WERI-Rb-1 (cell line): ENCODE measurements around the gene CYBA.
A peak's percentile ranks its signal among the peaks of the same experiment; 100 is the strongest.

Experiments
- DNase-seq: peaks from one replicate; pipeline ENCODE4 v3.0.0-alpha.2; 2020
- H3K27ac ChIP-seq: fragments of 250-450 bp; sonication (Bioruptor Pico); 2 replicates; pipeline ENCODE4 v1.5.1; 2020; ENCODE audit warnings: mild to moderate bottlenecking, moderate library complexity
- H3K27me3 ChIP-seq: fragments of 250-450 bp; sonication (Bioruptor Pico); 2 replicates; pipeline ENCODE4 v1.5.1; 2021; ENCODE audit warnings: mild to moderate bottlenecking, low read depth, moderate library complexity; ENCODE audit not compliant: insufficient read depth, severe bottlenecking
- H3K36me3 ChIP-seq: fragments of 250-450 bp; sonication (Bioruptor Pico); 2 replicates; pipeline ENCODE4 v1.5.1; 2020; ENCODE audit warnings: mild to moderate bottlenecking, moderate library complexity
- H3K4me3 ChIP-seq: 2 replicates; pipeline ENCODE4 v1.5.1; 2011; ENCODE audit warnings: low read depth, mild to moderate bottlenecking, control low read depth, low read length
- H3K9me3 ChIP-seq: fragments of 250-450 bp; sonication (Bioruptor Pico); 2 replicates; pipeline ENCODE4 v1.5.1; 2021; ENCODE audit warnings: mild to moderate bottlenecking, moderate library complexity; ENCODE audit not compliant: severe bottlenecking
- TF ChIP-seq, protein P1 (sequence below): IDR thresholded peaks from 2 replicates; pipeline ENCODE4 v1.5.1; 2011; ENCODE audit warnings: low read depth, mild to moderate bottlenecking, control low read depth, inconsistent platforms, low read length

Gene CYBA

DNA sequence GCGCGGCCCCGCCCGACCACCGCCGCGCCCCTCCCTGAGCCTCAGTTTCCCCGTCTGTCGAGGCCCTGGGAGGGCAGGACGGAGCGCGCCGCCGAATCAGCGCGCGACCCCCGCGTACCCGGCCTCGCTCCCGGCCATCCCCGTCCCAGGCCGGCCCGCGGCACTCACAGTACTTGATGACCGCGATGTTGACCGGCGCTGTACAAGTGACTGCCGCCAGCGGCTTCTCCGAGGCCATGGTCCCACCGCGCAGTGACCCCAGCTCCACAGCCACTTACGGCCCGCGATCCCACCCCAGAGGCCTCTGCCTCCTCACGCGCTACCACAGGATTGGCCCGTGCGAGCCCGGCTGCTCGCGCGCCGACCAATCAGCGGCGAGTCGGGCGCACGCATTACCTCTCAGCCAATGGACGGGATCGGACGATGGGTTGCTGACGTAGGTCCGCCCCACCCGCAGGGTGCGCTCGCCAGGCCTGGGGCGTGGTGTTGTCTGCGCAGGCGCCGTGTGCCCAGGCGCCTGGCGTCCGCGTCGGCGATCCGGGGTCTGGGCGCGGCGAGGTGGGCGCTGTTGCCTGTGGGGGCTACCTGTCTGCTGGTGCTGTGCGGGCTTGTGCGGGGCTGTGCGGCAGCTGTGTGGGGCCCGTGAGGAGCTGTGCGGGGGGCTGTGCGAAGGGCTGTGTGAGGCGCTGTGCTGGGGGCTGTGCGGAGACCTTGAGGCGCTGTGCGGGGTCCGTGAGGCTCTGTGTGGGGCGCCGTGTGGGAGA lies 12.2 kb upstream of the CYBA start, which contains the start of gene MVD:
TSS of gene MVD (minus strand) at position 249 of the 764 bp plus-strand sequence. CDS start at position 238, 11 bp downstream.
- H3K27me3 ChIP-seq, result no peaks in the 10 kb centered on the region
- TF ChIP-seq, protein P1, sequence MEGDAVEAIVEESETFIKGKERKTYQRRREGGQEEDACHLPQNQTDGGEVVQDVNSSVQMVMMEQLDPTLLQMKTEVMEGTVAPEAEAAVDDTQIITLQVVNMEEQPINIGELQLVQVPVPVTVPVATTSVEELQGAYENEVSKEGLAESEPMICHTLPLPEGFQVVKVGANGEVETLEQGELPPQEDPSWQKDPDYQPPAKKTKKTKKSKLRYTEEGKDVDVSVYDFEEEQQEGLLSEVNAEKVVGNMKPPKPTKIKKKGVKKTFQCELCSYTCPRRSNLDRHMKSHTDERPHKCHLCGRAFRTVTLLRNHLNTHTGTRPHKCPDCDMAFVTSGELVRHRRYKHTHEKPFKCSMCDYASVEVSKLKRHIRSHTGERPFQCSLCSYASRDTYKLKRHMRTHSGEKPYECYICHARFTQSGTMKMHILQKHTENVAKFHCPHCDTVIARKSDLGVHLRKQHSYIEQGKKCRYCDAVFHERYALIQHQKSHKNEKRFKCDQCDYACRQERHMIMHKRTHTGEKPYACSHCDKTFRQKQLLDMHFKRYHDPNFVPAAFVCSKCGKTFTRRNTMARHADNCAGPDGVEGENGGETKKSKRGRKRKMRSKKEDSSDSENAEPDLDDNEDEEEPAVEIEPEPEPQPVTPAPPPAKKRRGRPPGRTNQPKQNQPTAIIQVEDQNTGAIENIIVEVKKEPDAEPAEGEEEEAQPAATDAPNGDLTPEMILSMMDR, result 0 out of 2 replicates have a peak, but pooled peaks have one; percentile 2
- peak within 1 kb of the TSS; percentile 70 for H3K4me3 ChIP-seq
- H3K9me3 ChIP-seq, result no peaks in the 10 kb centered on the region
- H3K36me3 ChIP-seq, result no peaks in the 10 kb centered on the region
- H3K27ac ChIP-seq, result peak within 1 kb of the TSS; percentile 74
- peak; percentile 91 for DNase-seq

DNA sequence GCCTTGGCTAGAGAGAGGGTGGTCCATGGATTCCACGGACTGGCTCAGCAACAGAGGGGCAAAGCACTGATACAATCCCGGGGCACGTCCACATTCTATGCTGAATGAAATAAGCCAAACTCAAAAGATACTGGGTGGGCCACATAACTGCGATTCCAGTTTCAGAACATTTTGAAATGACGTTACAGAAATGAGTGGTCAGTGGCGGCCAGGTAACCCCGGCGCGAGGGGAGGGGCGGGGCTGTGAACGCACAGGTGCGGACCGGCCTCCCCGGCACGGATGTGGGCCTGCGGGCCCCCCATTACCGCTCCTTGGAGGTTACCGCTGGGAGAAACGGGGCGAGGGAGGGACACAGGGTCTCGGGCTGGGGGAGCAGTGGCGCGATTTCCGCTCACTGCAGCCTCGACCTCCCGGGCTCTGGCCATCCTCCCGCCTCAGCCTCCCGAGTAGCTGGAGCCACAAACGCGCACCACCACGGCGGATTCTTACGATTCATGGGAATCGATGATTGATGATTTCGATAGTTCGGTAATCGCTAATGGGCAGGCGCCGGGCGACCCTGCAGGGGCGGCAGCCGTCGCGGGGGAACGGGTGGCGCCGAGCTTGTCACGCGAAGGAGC lies 11.5 kb upstream of the CYBA start:
- H3K4me3 ChIP-seq, result peak overlapping the region; percentile 70
- no peaks in the 10 kb centered on the region for H3K27me3 ChIP-seq
- H3K9me3 ChIP-seq, result no peaks in the 10 kb centered on the region
- H3K27ac ChIP-seq, result peak overlapping the region; percentile 58
- TF ChIP-seq, protein P1, result no peak
- no peaks in the 10 kb centered on the region for H3K36me3 ChIP-seq
- no peak for DNase-seq

DNA sequence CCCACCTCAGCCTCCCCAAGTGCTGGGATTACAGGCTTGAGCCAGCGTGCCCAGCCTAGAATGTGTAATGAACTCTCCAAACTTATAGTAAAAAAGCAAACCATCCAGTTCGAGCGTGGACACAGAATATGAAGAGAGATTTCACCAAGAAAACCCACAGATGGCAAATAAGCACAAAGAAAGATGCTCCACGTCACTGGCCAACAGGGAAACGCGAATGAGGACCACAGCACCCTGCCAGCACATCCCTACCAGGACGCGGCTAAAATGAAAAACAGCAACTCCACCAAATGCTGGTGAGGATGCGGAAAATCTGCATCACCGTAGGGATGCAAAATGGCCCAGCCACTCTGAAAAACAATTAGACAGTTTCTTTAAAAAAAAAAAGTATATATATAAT lies 10.6 kb upstream of the CYBA start:
- TF ChIP-seq, protein P1, result no peak
- no peaks in the 10 kb centered on the region for H3K9me3 ChIP-seq
- H3K27me3 ChIP-seq, result no peaks in the 10 kb centered on the region
- H3K36me3 ChIP-seq, result no peaks in the 10 kb centered on the region
- H3K27ac ChIP-seq, result no peak overlapping the region
- DNase-seq, result no peak
- H3K4me3 ChIP-seq, result no peak overlapping the region

DNA sequence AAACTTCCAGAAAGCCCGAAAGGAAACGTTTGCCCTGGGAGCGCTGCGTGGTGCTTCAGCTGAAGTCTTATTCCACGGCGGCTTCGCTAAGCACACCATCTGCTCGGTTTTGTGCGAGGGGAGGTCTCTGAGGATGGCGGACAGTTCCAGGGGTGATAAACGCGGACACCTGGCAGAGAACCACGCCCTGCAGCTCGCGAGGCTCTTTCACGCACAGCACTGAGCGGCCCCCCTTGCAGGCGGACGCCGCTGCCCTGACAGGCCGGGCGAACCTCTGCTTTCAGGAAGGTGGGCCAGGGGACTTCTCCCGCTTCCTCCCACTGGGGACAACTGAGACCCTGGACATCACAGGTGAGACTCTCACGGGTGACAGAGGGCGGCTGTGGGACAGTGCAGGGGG lies 8.3 kb upstream of the CYBA start:
- Histone ChIP-seq H3K36me3 (no peaks in the 10 kb centered on the region; the same call in 1 of the 2 replicates), H3K27me3 (no peaks in the 10 kb centered on the region), H3K27ac (peak overlapping the region; percentile 29; the same call in 1 of the 2 replicates), H3K4me3 (no peak overlapping the region), H3K9me3 (no peaks in the 10 kb centered on the region)
- DNase-seq, result peak; percentile 34
- TF ChIP-seq, protein P1, result no peak

DNA sequence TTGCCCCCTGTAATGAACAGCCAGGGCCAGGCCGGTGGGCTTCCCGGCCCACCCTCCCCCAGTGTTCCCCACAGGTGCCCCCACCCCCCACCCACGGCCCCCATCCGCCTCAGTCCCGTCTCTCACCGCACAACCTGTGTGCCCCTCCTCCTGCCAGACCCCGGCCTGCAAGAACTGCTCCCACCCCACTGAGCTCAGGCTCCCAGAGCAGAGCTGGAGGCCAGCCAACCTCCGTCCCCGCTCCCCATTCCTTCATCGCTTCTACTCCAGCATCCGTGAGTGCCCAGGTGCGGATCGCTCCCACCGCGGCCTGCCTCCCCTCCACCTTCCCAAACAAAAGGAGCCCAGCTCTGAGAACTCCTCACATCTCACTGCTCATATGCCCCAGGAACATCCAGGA lies 7.9 kb upstream of the CYBA start:
- Histone ChIP-seq H3K27me3 (no peaks in the 10 kb centered on the region), H3K36me3 (no peaks in the 10 kb centered on the region; the same call in 1 of the 2 replicates), H3K4me3 (no peak overlapping the region), H3K9me3 (no peaks in the 10 kb centered on the region), H3K27ac (peak overlapping the region; percentile 29; the same call in 1 of the 2 replicates)
- TF ChIP-seq, protein P1, result no peak
- DNase-seq, result no peak
